Measurements from ENCODE around the gene KRTAP10-1.

KRTAP10-1 gene

GRCh38 chr21:44510109-44510507, 29.9 kb downstream of the KRTAP10-1 start:
- TF ChIP-seq CTCF (IDR thresholded peaks at IDR 0.05): no peak
- Mint-ChIP-seq H3K27ac (no peak overlapping the region), H3K4me1 (peaks cover 26% of the 10 kb centered on the region), H3K27me3 (ENCODE audit: low read depth, poor library complexity) (peaks cover 4% of the 10 kb centered on the region), H3K4me3 (no peak overlapping the region), H3K9me3 (no peaks in the 10 kb centered on the region), H3K36me3 (ENCODE audit: low read depth) (no peaks in the 10 kb centered on the region)
- DNase-seq: no peak

- DNase-seq: no peak
- peaks cover 4% of the 10 kb centered on the region for H3K27me3 Mint-ChIP-seq (ENCODE audit: low read depth, poor library complexity)
Observed at GRCh38 chr21:44509539-44509938, 30.5 kb downstream of the KRTAP10-1 start.

GRCh38 chr21:44508711-44509445, 31.1 kb downstream of the KRTAP10-1 start:
- no peak for DNase-seq
- Mint-ChIP-seq H3K4me1 (peaks cover 26% of the 10 kb centered on the region), H3K27ac (no peak overlapping the region), H3K27me3 (ENCODE audit: low read depth, poor library complexity) (peaks cover 4% of the 10 kb centered on the region), H3K4me3 (no peak overlapping the region), H3K9me3 (no peaks in the 10 kb centered on the region), H3K36me3 (ENCODE audit: low read depth) (no peaks in the 10 kb centered on the region)
- TF ChIP-seq CTCF (IDR thresholded peaks at IDR 0.05): no peak

More at GRCh38 chr21:44509539-44509938, 30.5 kb downstream of the KRTAP10-1 start:
- H3K4me3 Mint-ChIP-seq: no peak overlapping the region
- H3K27ac Mint-ChIP-seq: no peak overlapping the region
- no peak for TF ChIP-seq CTCF (IDR thresholded peaks at IDR 0.05)
- no peaks in the 10 kb centered on the region for H3K9me3 Mint-ChIP-seq
- no peaks in the 10 kb centered on the region for H3K36me3 Mint-ChIP-seq (ENCODE audit: low read depth)
- H3K4me1 Mint-ChIP-seq: peaks cover 26% of the 10 kb centered on the region

- DNase-seq: no peak
- TF ChIP-seq CTCF (IDR thresholded peaks at IDR 0.05): no peak
- Mint-ChIP-seq H3K4me3 (no peak overlapping the region), H3K27ac (no peak overlapping the region), H3K4me1 (peaks cover 26% of the 10 kb centered on the region), H3K9me3 (no peaks in the 10 kb centered on the region), H3K36me3 (ENCODE audit: low read depth) (no peaks in the 10 kb centered on the region), H3K27me3 (ENCODE audit: low read depth, poor library complexity) (peaks cover 4% of the 10 kb centered on the region)
Observed at GRCh38 chr21:44508426-44508710, 31.6 kb downstream of the KRTAP10-1 start.

GRCh38 chr21:44507673-44508425, 32.1 kb downstream of the KRTAP10-1 start:
- Mint-ChIP-seq H3K4me3 (no peak overlapping the region), H3K9me3 (no peaks in the 10 kb centered on the region), H3K27me3 (ENCODE audit: low read depth, poor library complexity) (peaks cover 4% of the 10 kb centered on the region), H3K27ac (no peak overlapping the region), H3K4me1 (peaks cover 26% of the 10 kb centered on the region), H3K36me3 (ENCODE audit: low read depth) (no peaks in the 10 kb centered on the region)
- no peak for DNase-seq
- no peak for TF ChIP-seq CTCF (IDR thresholded peaks at IDR 0.05)
